Keratinocyte (primary cell): ENCODE measurements around the gene KDM5B. TPM values are rescaled to one million over a fixed set of nuclear protein-coding genes. Genes with fewer than 3 reads are reported as not detected.
"Not testable (repeated sequence)": the region's sequence is repeated elsewhere in the genome, so short reads cannot be mapped to it uniquely, and the experiment has no call there.

Experiments used
- DNase-seq: peaks from one replicate; pipeline ENCODE4 v3.0.0-alpha.2; 2011; ENCODE audit warnings: low read depth, missing footprints, low spot score
- FAIRE-seq: peaks from 2 replicates; lab custom pipeline; 2011; peaks lifted over from hg19 to GRCh38; lab: Jason Lieb, UNC
- H2AFZ ChIP-seq: 2 replicates; pipeline ENCODE4 v1.6.0; 2012; ENCODE audit warnings: low read length, control low read depth, inconsistent platforms; ENCODE audit not compliant: control insufficient read depth
- H3K27ac ChIP-seq: 2 replicates; pipeline ENCODE4 v1.5.1; 2011; ENCODE audit warnings: low read length; ENCODE audit not compliant: control insufficient read depth, insufficient read depth
- H3K27me3 ChIP-seq: 3 replicates; pipeline ENCODE4 v1.6.0; 2011; ENCODE audit warnings: low read length; ENCODE audit not compliant: control insufficient read depth, insufficient read depth; ENCODE audit errors: extremely low read depth
- H3K36me3 ChIP-seq, 2 experiments: 2 replicates in 1 of 2; 3 replicates in 1 of 2; pipeline ENCODE4 v1.5.1; 2011; ENCODE audit warnings: low read length in 2 of 2, mild to moderate bottlenecking in 1 of 2; ENCODE audit not compliant: control insufficient read depth in 2 of 2, insufficient read depth in 2 of 2; ENCODE audit errors: extremely low read depth in 1 of 2
- H3K4me1 ChIP-seq: 3 replicates; pipeline ENCODE4 v1.5.1; 2011; ENCODE audit warnings: low read length; ENCODE audit not compliant: control insufficient read depth, insufficient read depth; ENCODE audit errors: extremely low read depth
- H3K4me2 ChIP-seq: 3 replicates; pipeline ENCODE4 v1.6.0; 2011; ENCODE audit warnings: low read depth, low read length; ENCODE audit not compliant: control insufficient read depth, insufficient read depth; ENCODE audit errors: extremely low read depth
- H3K4me3 ChIP-seq, 3 experiments: fragments of 200-600 bp in 1 of 3; sonication (generic) in 1 of 3; 2 replicates in 2 of 3; 3 replicates in 1 of 3; pipeline ENCODE4 v1.5.1; 2011 to 2016; ENCODE audit warnings: low read length in 3 of 3, mild to moderate bottlenecking in 3 of 3, control low read depth in 2 of 3, inconsistent platforms in 1 of 3, low read depth in 1 of 3, mixed read lengths in 1 of 3, mixed run types in 1 of 3, moderate library complexity in 1 of 3; ENCODE audit not compliant: control insufficient read depth in 2 of 3, insufficient read depth in 2 of 3; ENCODE audit errors: extremely low read depth in 1 of 3
- H3K79me2 ChIP-seq: 2 replicates; pipeline ENCODE4 v1.6.0; 2012; ENCODE audit warnings: low read length; ENCODE audit not compliant: control insufficient read depth, insufficient read depth
- H3K9ac ChIP-seq: 3 replicates; pipeline ENCODE4 v1.6.0; 2011; ENCODE audit warnings: low read length; ENCODE audit not compliant: control insufficient read depth, insufficient read depth; ENCODE audit errors: extremely low read depth
- H3K9me1 ChIP-seq: 3 replicates; pipeline ENCODE4 v1.6.0; 2011; ENCODE audit warnings: low read length; ENCODE audit not compliant: control insufficient read depth, insufficient read depth; ENCODE audit errors: extremely low read depth
- H3K9me3 ChIP-seq: 2 replicates; pipeline ENCODE4 v1.5.1; 2012; ENCODE audit warnings: low read depth, low read length; ENCODE audit not compliant: control insufficient read depth
- H4K20me1 ChIP-seq: 3 replicates; pipeline ENCODE4 v1.6.0; 2011; ENCODE audit warnings: low read length; ENCODE audit not compliant: control insufficient read depth, insufficient read depth; ENCODE audit errors: extremely low read depth
- CTCF ChIP-seq, 3 experiments: IDR thresholded peaks in 1 of 3; conservative IDR thresholded peaks in 1 of 3; optimal IDR thresholded peaks in 1 of 3; 2 replicates in 2 of 3; 3 replicates in 1 of 3; pipeline versions ENCODE3 to v1.5.1; 2011; ENCODE audit warnings: low read length in 3 of 3, mild to moderate bottlenecking in 3 of 3, moderate library complexity in 2 of 3, control low read depth in 1 of 3, inconsistent platforms in 1 of 3; ENCODE audit not compliant: insufficient read depth in 2 of 3; ENCODE audit errors: extremely low read depth in 1 of 3
- EZH2 ChIP-seq: IDR thresholded peaks from one replicate; pipeline ENCODE4 v1.6.1; 2012; ENCODE audit warnings: inconsistent platforms, mild to moderate bottlenecking, low read length, moderate library complexity
- dilution Hi-C: fragments of 300-500 bp; cut with MboI; formaldehyde crosslinking; loops from one replicate; pipeline ENCODE4 v1.7.0; 2020; ENCODE audit warnings: low sequenced_read_pairs; ENCODE audit not compliant: extremely low pct_ligation_motif_present
- polyA plus RNA-seq, 5 experiments: library from polyadenylated mRNA; depleted of rRNA in 3 of 5; stranded (reverse) in 3 of 5; stranded (forward) in 1 of 5; unstranded in 1 of 5; fragments of >200 nt; gene quantifications; 1 replicate in 1 of 5; 2 replicates in 3 of 5; 3 replicates in 1 of 5; pipeline versions ENCODE4 v1.2.1 to v1.2.3, GENCODE V29; 2011 to 2012; ENCODE audit warnings: missing spikeins in 2 of 5, low read depth in 1 of 5, low replicate concordance in 1 of 5

KDM5B gene
- polyA plus RNA-seq, 1 donor (not counting 4 experiments of a cell fraction or from before 2014, with no cell fraction given) = 60.1 TPM

DNA sequence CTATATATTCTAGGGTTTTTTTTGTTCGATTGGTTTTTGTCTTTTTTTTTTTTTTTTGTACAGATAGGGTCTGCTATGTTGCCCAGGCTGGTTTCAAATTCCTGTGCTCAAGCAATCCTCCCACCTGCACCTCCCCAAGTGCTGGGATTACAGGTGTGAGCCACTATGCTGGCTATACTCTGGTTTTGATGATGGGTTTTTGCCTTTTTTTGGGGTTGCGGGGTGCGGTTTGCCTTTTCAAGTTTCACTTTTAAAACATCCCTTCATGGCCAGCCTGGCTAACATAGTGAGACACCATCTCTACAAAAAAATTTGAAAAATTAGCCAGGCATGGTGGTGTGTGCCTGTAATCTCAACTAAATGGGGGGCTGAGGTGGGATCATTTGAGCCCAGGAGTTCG lies 10.0 kb downstream of the KDM5B start:
- Histone ChIP-seq H3K27ac (no peak overlapping the region), H3K9me1 (peaks cover 3% of the 10 kb centered on the region), H3K9ac (no peak overlapping the region), H4K20me1 (peaks cover 50% of the 10 kb centered on the region), H3K36me3 (peaks cover 5 to 10% of the 10 kb centered on the region in 2 experiments), H2AFZ (no peak overlapping the region), H3K79me2 (peaks cover 98% of the 10 kb centered on the region), H3K4me3 (no peak overlapping the region), H3K4me1 (peaks cover 6% of the 10 kb centered on the region), H3K9me3 (no peaks in the 10 kb centered on the region), H3K27me3 (no peaks in the 10 kb centered on the region), H3K4me2 (no peak overlapping the region)
- FAIRE-seq (no peak), DNase-seq (no peak)
- TF ChIP-seq CTCF (optimal IDR thresholded peaks at IDR 0.05 in 1 of 3, IDR thresholded peaks at IDR 0.05 in 1 of 3, conservative IDR thresholded peaks at IDR 0.05 in 1 of 3; ENCODE audit: extremely low read depth in 1 of 3, insufficient read depth in 2 of 3, low read length in 3 of 3) = no peak
- TF ChIP-seq EZH2 = no peak
- dilution Hi-C loops = no loop called here

DNA sequence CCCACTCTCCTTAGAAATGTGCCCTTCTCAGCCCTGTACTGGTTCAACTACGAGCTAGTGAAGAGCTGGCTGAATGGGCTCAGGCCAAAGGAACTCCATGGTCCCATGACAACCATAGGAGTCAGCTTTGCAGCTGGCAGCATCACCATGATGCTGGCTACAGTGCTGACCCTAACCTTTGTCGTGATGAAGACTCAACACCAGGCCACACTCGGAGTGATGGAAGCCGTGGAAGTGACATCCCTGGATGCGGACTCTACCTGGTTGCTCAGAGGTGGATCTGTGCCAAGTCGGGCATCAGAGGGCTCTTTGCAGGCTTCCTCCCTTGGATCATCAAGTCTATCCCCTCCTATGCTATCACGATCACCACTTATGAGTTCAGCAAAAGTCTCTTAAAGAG lies 11.6 kb downstream of the KDM5B start:
- H3K79me2 ChIP-seq = peaks cover 96% of the 10 kb centered on the region
- H3K9me3 ChIP-seq = no peaks in the 10 kb centered on the region
- H3K4me1 ChIP-seq = no peaks in the 10 kb centered on the region
- H3K4me3 ChIP-seq = no peak overlapping the region
- no peak overlapping the region for H3K27ac ChIP-seq
- TF ChIP-seq EZH2 (no peak), CTCF (optimal IDR thresholded peaks at IDR 0.05 in 1 of 3, IDR thresholded peaks at IDR 0.05 in 1 of 3, conservative IDR thresholded peaks at IDR 0.05 in 1 of 3; ENCODE audit: extremely low read depth in 1 of 3, insufficient read depth in 2 of 3, low read length in 3 of 3) (no peak)
- no peaks in the 10 kb centered on the region for H3K27me3 ChIP-seq
- peaks cover 3% of the 10 kb centered on the region for H3K9me1 ChIP-seq
- peaks cover 5 to 10% of the 10 kb centered on the region in 2 experiments for H3K36me3 ChIP-seq
- H3K9ac ChIP-seq = no peak overlapping the region
- dilution Hi-C loops = no loop called here
- FAIRE-seq = no peak
- no peak overlapping the region for H2AFZ ChIP-seq
- H4K20me1 ChIP-seq = peaks cover 40% of the 10 kb centered on the region
- no peak overlapping the region for H3K4me2 ChIP-seq
- no peak for DNase-seq

DNA sequence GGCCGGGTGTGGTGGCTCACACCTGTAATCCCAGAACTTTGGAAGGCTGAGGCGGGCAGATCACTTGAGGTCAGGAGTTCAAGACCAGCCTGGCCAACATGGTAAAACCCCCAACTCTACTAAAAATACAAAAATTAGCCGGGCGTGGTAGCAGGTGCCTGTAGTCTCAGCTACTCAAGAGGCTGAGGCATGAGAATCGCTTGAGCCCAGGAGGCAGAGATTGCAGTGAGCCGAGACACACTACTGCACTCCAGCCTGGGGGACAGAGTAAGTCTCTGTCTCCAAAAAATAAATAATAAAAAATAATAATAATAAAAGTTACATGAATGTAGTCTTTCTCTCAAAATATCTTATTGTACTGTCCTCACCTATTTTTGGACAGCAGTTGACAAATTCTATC lies 13.3 kb downstream of the KDM5B start:
- H3K4me1 ChIP-seq, H2AFZ ChIP-seq, DNase-seq, H3K9me1 ChIP-seq, H3K4me2 ChIP-seq, H3K4me3 ChIP-seq, FAIRE-seq, dilution Hi-C loops, H3K27me3 ChIP-seq, H3K27ac ChIP-seq, H3K9ac ChIP-seq, H3K9me3 ChIP-seq, H3K36me3 ChIP-seq: not testable (repeated sequence)
- H3K79me2 ChIP-seq = peaks cover 93% of the 10 kb centered on the region
- H4K20me1 ChIP-seq = peaks cover 32% of the 10 kb centered on the region
